GM04504 (cell line): Measurements from ENCODE around the gene MEGF6.

Source experiments
- DNase-seq: peaks from one replicate; pipeline ENCODE4 v3.0.0-alpha.2; 2012; ENCODE audit warnings: low read depth

The MEGF6 gene

GRCh38 chr1:3521426-3521825 lies 89.9 kb downstream of the MEGF6 start:
- DNase-seq: no peak

GRCh38 chr1:3520419-3521378 lies 90.6 kb downstream of the MEGF6 start:
- DNase-seq: no peak

GRCh38 chr1:3519301-3519885 lies 91.9 kb downstream of the MEGF6 start:
- no peak for DNase-seq

GRCh38 chr1:3518756-3519155 lies 92.6 kb downstream of the MEGF6 start:
- no peak for DNase-seq

GRCh38 chr1:3518256-3518655 lies 93.1 kb downstream of the MEGF6 start:
- DNase-seq: no peak

GRCh38 chr1:3516911-3517675 lies 94.2 kb downstream of the MEGF6 start:
- no peak for DNase-seq

GRCh38 chr1:3516481-3516869 lies 94.8 kb downstream of the MEGF6 start:
- no peak for DNase-seq

GRCh38 chr1:3515774-3516480 lies 95.4 kb downstream of the MEGF6 start:
- DNase-seq: no peak

- no peak for DNase-seq
These were observed 96.0 kb downstream of the MEGF6 start for GRCh38 chr1:3515272-3515671.

- no peak for DNase-seq
These were observed 96.9 kb downstream of the MEGF6 start for GRCh38 chr1:3514404-3514803.

- no peak for DNase-seq
These were observed 99.5 kb downstream of the MEGF6 start for GRCh38 chr1:3511856-3512255.

- no peak for DNase-seq
These were observed 100.0 kb downstream of the MEGF6 start for GRCh38 chr1:3511306-3511705.

- DNase-seq: no peak
These were observed 100.4 kb downstream of the MEGF6 start for GRCh38 chr1:3510956-3511250.

- DNase-seq: no peak
These were observed 101.0 kb downstream of the MEGF6 start for GRCh38 chr1:3510136-3510955.

- no peak for DNase-seq
These were observed 101.6 kb downstream of the MEGF6 start for GRCh38 chr1:3509721-3510120.

GRCh38 chr1:3508757-3509415 lies 102.4 kb downstream of the MEGF6 start:
- DNase-seq: no peak

- DNase-seq: no peak
These were observed 103.6 kb downstream of the MEGF6 start for GRCh38 chr1:3507636-3508275.

GRCh38 chr1:3506943-3507342 lies 104.4 kb downstream of the MEGF6 start:
- DNase-seq: no peak

GRCh38 chr1:3506041-3506440 lies 105.3 kb downstream of the MEGF6 start:
- DNase-seq: no peak

GRCh38 chr1:3505161-3505560 lies 106.1 kb downstream of the MEGF6 start:
- no peak for DNase-seq

GRCh38 chr1:3504822-3505153 lies 106.5 kb downstream of the MEGF6 start:
- no peak for DNase-seq
